K562 (cell line): ENCODE measurements around the gene CARD10. TPM values are rescaled to one million over a fixed set of nuclear protein-coding genes. Genes with fewer than 3 reads are reported as not detected.

Experiments
- ATAC-seq: fragments of 200-7000 bp; cut with Tn5 transposase; 3 replicates; pipeline ENCODE4 v1.9.1; 2020; ENCODE audit warnings: moderate library complexity
- BruUV-seq: library from RNA; stranded (reverse); fragments of 400-500 nt; replicated peaks from 2 replicates; lab custom pipeline; 2021; lab: Mats Ljungman, UMichigan
- CTCF ChIA-PET: fragments of 300-600 bp; formaldehyde crosslinking; extraction: SDS; loops from one replicate; lab custom pipeline; 2021; ENCODE audit warnings: low intra/inter-chr PET ratio; lab: Yijun Ruan, JAX
- POLR2A ChIA-PET: fragments of 300-600, 350-650 bp; sonication (Branson Sonifier 250); formaldehyde crosslinking; extraction: SDS; loops from one replicate; lab custom pipeline; 2021; ENCODE audit warnings: antibody characterized with exemption, inconsistent platforms; lab: Yijun Ruan, JAX
- DNase-seq, 4 experiments: peaks; one replicate each; pipeline versions ENCODE4 v3.0.0 to v3.0.0-alpha.2; 2011 to 2018; ENCODE audit warnings: low spot score in 3 of 4, mixed read lengths in 3 of 4; ENCODE audit errors: extremely low read depth in 1 of 4
- FAIRE-seq: peaks from 2 replicates; lab custom pipeline; 2011; peaks lifted over from hg19 to GRCh38; lab: Jason Lieb, UNC
- H2AFZ ChIP-seq: 2 replicates; pipeline ENCODE4 v1.6.0; 2011; ENCODE audit warnings: low read depth, low read length, control low read depth, inconsistent platforms
- H3K27ac ChIP-seq: fragments of 200-600 bp; 3 replicates; pipeline ENCODE4 v1.8.0; 2011; ENCODE audit warnings: low read depth, mild to moderate bottlenecking, control low read depth, inconsistent platforms, low read length, moderate library complexity, mixed read lengths; ENCODE audit errors: extremely low read depth
- H3K27me3 ChIP-seq, 2 experiments: fragments of 300-600 bp in 1 of 2; 2 replicates in 1 of 2; 3 replicates in 1 of 2; pipeline versions ENCODE4 v1.6.0 to v1.8.0; 2011; ENCODE audit warnings: inconsistent platforms in 2 of 2, low read length in 2 of 2, mild to moderate bottlenecking in 1 of 2, mixed read lengths in 1 of 2, moderate library complexity in 1 of 2; ENCODE audit not compliant: control insufficient read depth in 2 of 2, insufficient read depth in 2 of 2
- H3K36me3 ChIP-seq: fragments of 300-600 bp; 3 replicates; pipeline ENCODE4 v1.8.0; 2011; ENCODE audit warnings: mild to moderate bottlenecking, low read length, inconsistent platforms; ENCODE audit not compliant: control insufficient read depth, insufficient read depth
- H3K4me1 ChIP-seq, 2 experiments: fragments of 200-600 bp in 1 of 2; replicated peaks in 1 of 2; 2 replicates in 1 of 2; 3 replicates in 1 of 2; pipeline versions ENCODE4 v1.5.1 to v1.8.0; 2011; ENCODE audit warnings: inconsistent platforms in 2 of 2, low read length in 2 of 2, mild to moderate bottlenecking in 1 of 2, mixed read lengths in 1 of 2, moderate library complexity in 1 of 2; ENCODE audit not compliant: control insufficient read depth in 2 of 2, insufficient read depth in 2 of 2
- H3K4me2 ChIP-seq: 2 replicates; pipeline ENCODE4 v1.6.1; 2011; ENCODE audit warnings: low read length, control low read depth, inconsistent platforms, mixed read lengths; ENCODE audit not compliant: insufficient read depth
- H3K4me3 ChIP-seq: fragments of 200-600 bp; sonication (generic), shearing (Covaris generic); 2 replicates; pipeline ENCODE4 v1.5.1; 2016; ENCODE audit warnings: control low read depth, inconsistent platforms
- H3K79me2 ChIP-seq: fragments of 200-600 bp; 3 replicates; pipeline ENCODE4 v1.8.0; 2011; ENCODE audit warnings: low read length, inconsistent platforms; ENCODE audit not compliant: control insufficient read depth, insufficient read depth
- H3K9ac ChIP-seq, 2 experiments: 2 replicates each; pipeline versions ENCODE4 v1.6.0 to v1.6.1; 2011; ENCODE audit warnings: low read depth in 2 of 2, low read length in 2 of 2, control low read depth in 1 of 2, inconsistent platforms in 1 of 2, mild to moderate bottlenecking in 1 of 2, mixed read lengths in 1 of 2; ENCODE audit not compliant: insufficient read depth in 1 of 2
- H3K9me1 ChIP-seq: one replicate; pipeline ENCODE4 v1.6.0; 2011; ENCODE audit warnings: inconsistent platforms, mild to moderate bottlenecking, low read length, moderate library complexity; ENCODE audit not compliant: control insufficient read depth, insufficient read depth
- H3K9me3 ChIP-seq: replicated peaks from 2 replicates; pipeline ENCODE4 v1.5.1; 2011; ENCODE audit warnings: low read depth, low read length, inconsistent platforms; ENCODE audit not compliant: control insufficient read depth, insufficient read depth
- H4K20me1 ChIP-seq: replicated peaks from 2 replicates; pipeline ENCODE4 v1.6.1; 2011; ENCODE audit warnings: low read length, inconsistent platforms, mixed read lengths; ENCODE audit not compliant: control insufficient read depth, insufficient read depth
- ASH1L ChIP-seq: fragments of 450-650 bp; IDR thresholded peaks from 2 replicates; pipeline ENCODE4 v1.6.1; 2018; ENCODE audit warnings: borderline replicate concordance, mild to moderate bottlenecking, low read depth; ENCODE audit not compliant: partially characterized antibody
- RAD21 ChIP-seq, 2 experiments: fragments of 250-450 bp in 1 of 2; fragments of 450-650 bp in 1 of 2; sonication (Bioruptor Pico) in 1 of 2; formaldehyde crosslinking in 1 of 2; IDR thresholded peaks in 1 of 2; conservative IDR thresholded peaks in 1 of 2; 2 replicates each; pipeline versions ENCODE4 v1.4.0 to v1.8.0; 2020 to 2022; ENCODE audit warnings: mild to moderate bottlenecking in 2 of 2, moderate library complexity in 1 of 2
- RBM25 ChIP-seq: fragments of 200-400 bp; formaldehyde crosslinking; IDR thresholded peaks from 2 replicates; pipeline ENCODE4 v1.6.1; 2018; ENCODE audit warnings: low read length, low read depth, moderate library complexity; ENCODE audit not compliant: severe bottlenecking
- ZNF212 ChIP-seq: fragments of 450-650 bp; formaldehyde crosslinking; IDR thresholded peaks from 2 replicates; pipeline ENCODE4 v1.4.0; 2020; ENCODE audit warnings: mild to moderate bottlenecking
- WGBS: fragments of 100-300 bp; shearing (Covaris generic); methylation state at CpG from one replicate; pipeline ENCODE4 v1.1.6; 2016; ENCODE audit warnings: low coverage, mixed read lengths; ENCODE audit not compliant: insufficient coverage; ENCODE audit errors: missing lambda C conversion rate; 5-methylcytosine and 5-hydroxymethylcytosine counted together
- in situ Hi-C: fragments of 300-500 bp; cut with MboI; formaldehyde crosslinking; loops from 4 replicates; pipeline ENCODE4 v1.15.0; 2018; ENCODE audit warnings: inconsistent platforms, mixed read lengths
- intact Hi-C: fragments of 100-400 bp; cut with micrococcal nuclease; formaldehyde crosslinking; loops from 2 replicates; pipeline ENCODE4 v1.14.2; 2022
- polyA plus RNA-seq, 8 experiments: library from polyadenylated mRNA; depleted of rRNA in 4 of 8; stranded (reverse) in 5 of 8; unstranded in 3 of 8; fragments of >200 nt; fragmentation: Nextera tagmentation in 2 of 8; fragmentation: Illumina TruSeq in 1 of 8; extraction: Ambion mirVana in 2 of 8; extraction: Trizol in 1 of 8; gene quantifications; 2 replicates each; pipeline versions ENCODE4 v1.2.1 to v1.2.3, GENCODE V29; 2011 to 2014; ENCODE audit warnings: inconsistent platforms in 1 of 8, missing spikeins in 1 of 8
- total RNA-seq, 7 experiments: library from RNA; depleted of rRNA in 6 of 7; stranded (reverse); fragments of >200 nt in 6 of 7; fragmentation: Illumina TruSeq in 2 of 7; extraction: Trizol in 2 of 7; gene quantifications; 2 replicates each; pipeline versions ENCODE4 v1.2.1 to v1.2.3, GENCODE V29; 2011 to 2021; ENCODE audit warnings: low replicate concordance in 1 of 7
- TF ChIP-seq, protein P1 (sequence below): IDR thresholded peaks from 2 replicates; pipeline ENCODE4 v1.6.1; 2011; ENCODE audit warnings: borderline replicate concordance, low read depth, mild to moderate bottlenecking, moderate library complexity, low read length; ENCODE audit not compliant: insufficient read depth, poor library complexity, severe bottlenecking
- TF ChIP-seq, protein P2 (sequence below), 3 experiments: IDR thresholded peaks in 2 of 3; conservative IDR thresholded peaks in 1 of 3; 2 replicates each; pipeline ENCODE4 v1.5.1; 2011 to 2012; ENCODE audit warnings: low read length in 3 of 3, mild to moderate bottlenecking in 3 of 3, control low read depth in 2 of 3, improper control_type of control experiment in 1 of 3, inconsistent platforms in 1 of 3, low read depth in 1 of 3, mixed read lengths in 1 of 3, moderate library complexity in 1 of 3; ENCODE audit not compliant: insufficient read depth in 2 of 3
- TF ChIP-seq, protein P3 (sequence below), 2 experiments: fragments of 450-650 bp; formaldehyde crosslinking in 1 of 2; IDR thresholded peaks; 2 replicates each; pipeline versions ENCODE4 v1.4.0 to v1.6.1; 2014 to 2020; ENCODE audit warnings: mild to moderate bottlenecking in 2 of 2, borderline replicate concordance in 1 of 2, low read depth in 1 of 2

The CARD10 gene
- total and polyA plus RNA-seq, 9 of the 15 experiments (the other 6 are each of a cell fraction or from before 2014, with no cell fraction given): 0.13 to 5.8 (median 1.6) TPM

DNA sequence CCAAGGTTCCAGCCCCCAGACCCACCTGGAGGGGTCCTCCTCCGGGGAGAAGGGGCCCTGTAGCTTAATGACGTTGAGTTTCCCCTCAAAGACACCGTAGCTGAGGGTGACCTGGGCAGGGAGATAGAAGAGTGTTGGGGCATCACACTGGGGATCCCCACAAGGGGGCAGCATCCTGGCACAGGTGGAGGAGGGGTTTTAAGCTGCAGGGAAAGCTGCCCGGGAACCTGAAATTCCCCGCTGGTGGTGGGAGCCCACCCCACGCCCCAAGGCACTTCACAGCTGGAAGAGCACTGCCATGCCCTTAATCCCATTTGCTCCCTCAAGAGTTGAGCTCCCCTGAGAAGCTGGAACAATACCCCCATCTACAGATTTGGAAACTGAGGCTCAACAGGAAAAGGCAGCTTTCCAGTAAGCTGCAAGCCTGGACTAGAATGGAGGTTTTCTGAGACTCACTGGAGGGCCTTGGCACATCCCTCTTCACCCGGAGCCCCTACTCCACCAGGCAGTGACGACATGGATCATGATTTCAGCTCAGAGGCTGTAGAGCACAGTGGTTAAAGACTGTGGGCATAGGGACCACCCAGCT lies 46.7 kb downstream of the CARD10 start:
- peak; percentile 38 to 57 (median 55) for DNase-seq
- intact Hi-C loops: no loop called here
- no peaks in the 10 kb centered on the region for H3K36me3 ChIP-seq

More for the DNA sequence above, 46.7 kb downstream of the CARD10 start:
- BruUV-seq: no TSS peak
- ATAC-seq (peak; percentile 71), FAIRE-seq (no peak)
- Histone ChIP-seq H4K20me1 (no peaks in the 10 kb centered on the region), H3K4me1 (no peaks in the 10 kb centered on the region; a peak in 1 of 5 replicates), H3K9ac (no peak overlapping the region), H3K9me1 (no peaks in the 10 kb centered on the region), H3K79me2 (no peaks in the 10 kb centered on the region), H2AFZ (no peak overlapping the region), H3K4me3 (no peak overlapping the region), H3K9me3 (no peaks in the 10 kb centered on the region), H3K27ac (no peak overlapping the region), H3K4me2 (no peak overlapping the region), H3K27me3 (peaks cover 3 to 27% of the 10 kb centered on the region in 2 experiments; a peak in 2 of 5 replicates)
- POLR2A ChIA-PET: interaction anchor here (0.5 to 1.4 kb wide), 2 partner anchors 10 to 55 kb away, joined by 5 read pairs; no protein-coding TSS in a partner anchor
- TF ChIP-seq, protein P1, sequence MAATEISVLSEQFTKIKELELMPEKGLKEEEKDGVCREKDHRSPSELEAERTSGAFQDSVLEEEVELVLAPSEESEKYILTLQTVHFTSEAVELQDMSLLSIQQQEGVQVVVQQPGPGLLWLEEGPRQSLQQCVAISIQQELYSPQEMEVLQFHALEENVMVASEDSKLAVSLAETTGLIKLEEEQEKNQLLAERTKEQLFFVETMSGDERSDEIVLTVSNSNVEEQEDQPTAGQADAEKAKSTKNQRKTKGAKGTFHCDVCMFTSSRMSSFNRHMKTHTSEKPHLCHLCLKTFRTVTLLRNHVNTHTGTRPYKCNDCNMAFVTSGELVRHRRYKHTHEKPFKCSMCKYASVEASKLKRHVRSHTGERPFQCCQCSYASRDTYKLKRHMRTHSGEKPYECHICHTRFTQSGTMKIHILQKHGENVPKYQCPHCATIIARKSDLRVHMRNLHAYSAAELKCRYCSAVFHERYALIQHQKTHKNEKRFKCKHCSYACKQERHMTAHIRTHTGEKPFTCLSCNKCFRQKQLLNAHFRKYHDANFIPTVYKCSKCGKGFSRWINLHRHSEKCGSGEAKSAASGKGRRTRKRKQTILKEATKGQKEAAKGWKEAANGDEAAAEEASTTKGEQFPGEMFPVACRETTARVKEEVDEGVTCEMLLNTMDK: peak; percentile 59
- TF ChIP-seq RAD21 (CRISPR knock-in tag; conservative IDR thresholded peaks at IDR 0.05 in 1 of 2, IDR thresholded peaks at IDR 0.05 in 1 of 2) (peak in 1 of 2 experiments; percentile 51; a peak in 2 of 4 replicates), ZNF212 (CRISPR knock-in tag) (no peak), RBM25 (peak; percentile 51), ASH1L (no peak)
- TF ChIP-seq, protein P2, sequence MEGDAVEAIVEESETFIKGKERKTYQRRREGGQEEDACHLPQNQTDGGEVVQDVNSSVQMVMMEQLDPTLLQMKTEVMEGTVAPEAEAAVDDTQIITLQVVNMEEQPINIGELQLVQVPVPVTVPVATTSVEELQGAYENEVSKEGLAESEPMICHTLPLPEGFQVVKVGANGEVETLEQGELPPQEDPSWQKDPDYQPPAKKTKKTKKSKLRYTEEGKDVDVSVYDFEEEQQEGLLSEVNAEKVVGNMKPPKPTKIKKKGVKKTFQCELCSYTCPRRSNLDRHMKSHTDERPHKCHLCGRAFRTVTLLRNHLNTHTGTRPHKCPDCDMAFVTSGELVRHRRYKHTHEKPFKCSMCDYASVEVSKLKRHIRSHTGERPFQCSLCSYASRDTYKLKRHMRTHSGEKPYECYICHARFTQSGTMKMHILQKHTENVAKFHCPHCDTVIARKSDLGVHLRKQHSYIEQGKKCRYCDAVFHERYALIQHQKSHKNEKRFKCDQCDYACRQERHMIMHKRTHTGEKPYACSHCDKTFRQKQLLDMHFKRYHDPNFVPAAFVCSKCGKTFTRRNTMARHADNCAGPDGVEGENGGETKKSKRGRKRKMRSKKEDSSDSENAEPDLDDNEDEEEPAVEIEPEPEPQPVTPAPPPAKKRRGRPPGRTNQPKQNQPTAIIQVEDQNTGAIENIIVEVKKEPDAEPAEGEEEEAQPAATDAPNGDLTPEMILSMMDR (IDR thresholded peaks at IDR 0.05 in 2 of 3, conservative IDR thresholded peaks at IDR 0.05 in 1 of 3; ENCODE audit: insufficient read depth in 2 of 3, low read depth in 1 of 3, low read length in 3 of 3): peak; percentile 49 to 67 (median 57)
- TF ChIP-seq, protein P3, sequence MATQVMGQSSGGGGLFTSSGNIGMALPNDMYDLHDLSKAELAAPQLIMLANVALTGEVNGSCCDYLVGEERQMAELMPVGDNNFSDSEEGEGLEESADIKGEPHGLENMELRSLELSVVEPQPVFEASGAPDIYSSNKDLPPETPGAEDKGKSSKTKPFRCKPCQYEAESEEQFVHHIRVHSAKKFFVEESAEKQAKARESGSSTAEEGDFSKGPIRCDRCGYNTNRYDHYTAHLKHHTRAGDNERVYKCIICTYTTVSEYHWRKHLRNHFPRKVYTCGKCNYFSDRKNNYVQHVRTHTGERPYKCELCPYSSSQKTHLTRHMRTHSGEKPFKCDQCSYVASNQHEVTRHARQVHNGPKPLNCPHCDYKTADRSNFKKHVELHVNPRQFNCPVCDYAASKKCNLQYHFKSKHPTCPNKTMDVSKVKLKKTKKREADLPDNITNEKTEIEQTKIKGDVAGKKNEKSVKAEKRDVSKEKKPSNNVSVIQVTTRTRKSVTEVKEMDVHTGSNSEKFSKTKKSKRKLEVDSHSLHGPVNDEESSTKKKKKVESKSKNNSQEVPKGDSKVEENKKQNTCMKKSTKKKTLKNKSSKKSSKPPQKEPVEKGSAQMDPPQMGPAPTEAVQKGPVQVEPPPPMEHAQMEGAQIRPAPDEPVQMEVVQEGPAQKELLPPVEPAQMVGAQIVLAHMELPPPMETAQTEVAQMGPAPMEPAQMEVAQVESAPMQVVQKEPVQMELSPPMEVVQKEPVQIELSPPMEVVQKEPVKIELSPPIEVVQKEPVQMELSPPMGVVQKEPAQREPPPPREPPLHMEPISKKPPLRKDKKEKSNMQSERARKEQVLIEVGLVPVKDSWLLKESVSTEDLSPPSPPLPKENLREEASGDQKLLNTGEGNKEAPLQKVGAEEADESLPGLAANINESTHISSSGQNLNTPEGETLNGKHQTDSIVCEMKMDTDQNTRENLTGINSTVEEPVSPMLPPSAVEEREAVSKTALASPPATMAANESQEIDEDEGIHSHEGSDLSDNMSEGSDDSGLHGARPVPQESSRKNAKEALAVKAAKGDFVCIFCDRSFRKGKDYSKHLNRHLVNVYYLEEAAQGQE (IDR thresholded peaks at IDR 0.05; ENCODE audit: borderline replicate concordance): peak; percentile 25; the same call in 1 of the 2 replicates
- TF ChIP-seq, protein P3 (CRISPR knock-in tag; IDR thresholded peaks at IDR 0.05; ENCODE audit: low read depth): no peak
- in situ Hi-C loops: no loop called here
- 0% methylated on average over 8 of the region's 8 CpGs for WGBS
- CTCF ChIA-PET: no interaction called here
